Esophagus muscularis mucosa (tissue), 4 donors: Measurements from ENCODE around the gene ANKRD62. TPM values are rescaled to one million over a fixed set of nuclear protein-coding genes. Genes with fewer than 3 reads are reported as not detected.

Experiments used
- DNase-seq: peaks from one replicate; pipeline ENCODE4 v3.0.0-alpha.2; 2017; ENCODE audit errors: extremely low spot score
- H3K27ac ChIP-seq, 4 donors: fragments of 200-600 bp; sonication (generic); replicated peaks in 1 of 4; 1 replicate in 3 of 4; 2 replicates in 1 of 4; pipeline ENCODE4 v1.5.1; 2016 to 2019; ENCODE audit warnings: mild to moderate bottlenecking in 1 of 4
- H3K27me3 ChIP-seq, 4 donors: fragments of 200-600 bp; sonication (generic); one replicate each; pipeline versions ENCODE4 v1.5.1 to v1.6.0; 2016 to 2019
- H3K36me3 ChIP-seq, 4 donors: fragments of 200-600 bp; sonication (generic); one replicate each; pipeline ENCODE4 v1.5.1; 2016 to 2019
- H3K4me1 ChIP-seq, 4 donors: fragments of 200-600 bp; sonication (generic); one replicate each; pipeline ENCODE4 v1.5.1; 2016 to 2019
- H3K4me3 ChIP-seq, 4 donors: fragments of 200-600 bp; sonication (generic); 1 replicate in 2 of 4; 2 replicates in 2 of 4; pipeline ENCODE4 v1.5.1; 2016 to 2019; ENCODE audit warnings: mild to moderate bottlenecking in 4 of 4, moderate library complexity in 1 of 4
- H3K9me3 ChIP-seq, 4 donors: fragments of 200-600 bp; sonication (generic); 1 replicate in 3 of 4; 2 replicates in 1 of 4; pipeline ENCODE4 v1.5.1; 2016 to 2019
- CTCF ChIP-seq, 3 experiments: fragments of 200-600 bp in 2 of 3; fragments of 450-650 bp in 1 of 3; sonication (generic) in 2 of 3; IDR thresholded peaks; one replicate each; pipeline ENCODE4 v1.5.1; 2017 to 2019; ENCODE audit warnings: antibody characterized with exemption in 3 of 3, mild to moderate bottlenecking in 2 of 3, moderate library complexity in 1 of 3
- EP300 ChIP-seq: sonication (generic); formaldehyde crosslinking; IDR thresholded peaks from one replicate; pipeline ENCODE4 v1.6.1; 2017; ENCODE audit warnings: antibody characterized with exemption
- POLR2A ChIP-seq: fragments of 450-650 bp; IDR thresholded peaks from one replicate; pipeline ENCODE4 v1.6.1; 2017; ENCODE audit warnings: antibody characterized with exemption, moderate library complexity, mild to moderate bottlenecking, low read depth
- POLR2AphosphoS5 ChIP-seq, 2 donors: sonication (generic); formaldehyde crosslinking; IDR thresholded peaks; one replicate each; pipeline ENCODE4 v1.6.1; 2017; ENCODE audit warnings: antibody characterized with exemption in 2 of 2
- WGBS: methylation state at CpG from one replicate; pipeline ENCODE4 v1.1.5; 2018; 5-methylcytosine and 5-hydroxymethylcytosine counted together
- intact Hi-C: fragments of 100-400 bp; cut with DNase I; formaldehyde crosslinking; loops from one replicate; pipeline ENCODE4 v1.15.1; 2023
- total RNA-seq, 4 donors: library from RNA; depleted of rRNA; stranded (reverse); fragments of >200 nt; gene quantifications; one replicate each; pipeline versions ENCODE4 v1.1.0 to v1.2.1, GENCODE V29; 2016

Gene ANKRD62
- total RNA-seq, 4 donors from 2014 or later: 0.06 TPM; not detected in 3

GRCh38 chr18:12060182-12060870 lies 33.3 kb upstream of the ANKRD62 start:
- no peak overlapping the region for H3K4me3 ChIP-seq
- no peaks in the 10 kb centered on the region for H3K27me3 ChIP-seq
- WGBS: 95% methylated on average over 12 of the region's 20 CpGs
- no peaks in the 10 kb centered on the region for H3K9me3 ChIP-seq
- DNase-seq: no peak
- intact Hi-C loops: no loop called here
- TF ChIP-seq POLR2AphosphoS5 (IDR thresholded peaks at IDR 0.05) (no peak), CTCF (IDR thresholded peaks at IDR 0.05) (no peak), POLR2A (no peak), EP300 (no peak)
- no peaks in the 10 kb centered on the region for H3K4me1 ChIP-seq
- no peaks in the 10 kb centered on the region for H3K36me3 ChIP-seq
- H3K27ac ChIP-seq: no peak overlapping the region

GRCh38 chr18:12061685-12062084 lies 32.0 kb upstream of the ANKRD62 start:
- intact Hi-C loops: no loop called here
- Histone ChIP-seq H3K27ac (no peak overlapping the region), H3K36me3 (no peaks in the 10 kb centered on the region), H3K27me3 (no peaks in the 10 kb centered on the region), H3K9me3 (no peaks in the 10 kb centered on the region), H3K4me1 (no peaks in the 10 kb centered on the region), H3K4me3 (no peak overlapping the region)
- TF ChIP-seq POLR2A (no peak), POLR2AphosphoS5 (IDR thresholded peaks at IDR 0.05) (no peak), EP300 (no peak), CTCF (IDR thresholded peaks at IDR 0.05) (no peak)
- 94% methylated on average over 14 of the region's 14 CpGs for WGBS
- DNase-seq: no peak

GRCh38 chr18:12062974-12063373 lies 30.7 kb upstream of the ANKRD62 start:
- no peaks in the 10 kb centered on the region for H3K36me3 ChIP-seq
- H3K27me3 ChIP-seq: peaks cover 0 to 4% (median 0%) of the 10 kb centered on the region in 4 donors
- H3K4me3 ChIP-seq: no peak overlapping the region
- intact Hi-C loops: no loop called here
- TF ChIP-seq CTCF (IDR thresholded peaks at IDR 0.05) (no peak), POLR2A (no peak), EP300 (no peak), POLR2AphosphoS5 (IDR thresholded peaks at IDR 0.05) (no peak)
- 87% methylated on average over 4 of the region's 4 CpGs for WGBS
- no peaks in the 10 kb centered on the region for H3K9me3 ChIP-seq
- no peak for DNase-seq
- H3K4me1 ChIP-seq: no peaks in the 10 kb centered on the region
- no peak overlapping the region for H3K27ac ChIP-seq

- intact Hi-C loops: no loop called here
- TF ChIP-seq POLR2AphosphoS5 (IDR thresholded peaks at IDR 0.05) (no peak), CTCF (IDR thresholded peaks at IDR 0.05) (no peak), POLR2A (no peak), EP300 (no peak)
- no peaks in the 10 kb centered on the region for H3K9me3 ChIP-seq
- 92% methylated on average over 7 of the region's 7 CpGs for WGBS
- no peaks in the 10 kb centered on the region for H3K4me1 ChIP-seq
- no peak for DNase-seq
- no peak overlapping the region for H3K4me3 ChIP-seq
- H3K36me3 ChIP-seq: no peaks in the 10 kb centered on the region
- H3K27me3 ChIP-seq: peaks cover 0 to 4% (median 0%) of the 10 kb centered on the region in 4 donors
- no peak overlapping the region for H3K27ac ChIP-seq
Measured at GRCh38 chr18:12064086-12064763, 29.4 kb upstream of the ANKRD62 start.
